HG02884 (cell line): ENCODE data around the gene SLC25A20.
A peak's percentile ranks its signal among the peaks of the same experiment; 100 is the strongest.
"Not testable (repeated sequence)": the region's sequence is repeated elsewhere in the genome, so short reads cannot be mapped to it uniquely, and the experiment has no call there.

Experiments used
- ATAC-seq: cut with Tn5 transposase; IDR thresholded peaks from one replicate; pipeline ENCODE4 v1.9.1; 2021; ENCODE audit warnings: mild to moderate bottlenecking, moderate library complexity; ENCODE audit not compliant: unreplicated experiment

SLC25A20 gene

GRCh38 chr3:48847504-48848423, 50.9 kb downstream of the SLC25A20 start, which contains the start of gene PRKAR2A:
Gene PRKAR2A (minus strand): TSS chr3:48847874. CDS start chr3:48847596, 278 bp downstream.
- peak; percentile 70 for ATAC-seq

- ATAC-seq = peak; percentile 40
These were observed 51.6 kb downstream of the SLC25A20 start for GRCh38 chr3:48847053-48847503.

DNA sequence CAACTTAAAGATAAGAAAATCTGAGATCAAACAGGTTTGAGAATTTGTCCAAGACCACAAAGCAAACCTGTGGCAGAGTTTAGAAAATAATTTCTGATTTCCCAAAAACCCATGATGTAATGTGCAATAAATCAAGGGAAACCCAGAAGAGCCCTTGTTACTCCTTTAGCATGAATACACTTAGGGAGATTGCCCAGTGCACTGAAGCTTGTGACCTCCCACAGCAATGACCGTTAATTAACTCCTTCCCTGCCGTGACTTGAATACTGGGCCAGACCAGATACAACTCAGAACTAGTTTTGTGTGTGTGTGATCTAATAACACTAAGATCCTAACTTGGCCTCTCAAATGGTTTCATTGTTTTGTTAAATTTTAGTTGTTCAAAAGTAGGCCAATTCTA, 53.5 kb downstream of the SLC25A20 start:
- ATAC-seq = no peak

DNA sequence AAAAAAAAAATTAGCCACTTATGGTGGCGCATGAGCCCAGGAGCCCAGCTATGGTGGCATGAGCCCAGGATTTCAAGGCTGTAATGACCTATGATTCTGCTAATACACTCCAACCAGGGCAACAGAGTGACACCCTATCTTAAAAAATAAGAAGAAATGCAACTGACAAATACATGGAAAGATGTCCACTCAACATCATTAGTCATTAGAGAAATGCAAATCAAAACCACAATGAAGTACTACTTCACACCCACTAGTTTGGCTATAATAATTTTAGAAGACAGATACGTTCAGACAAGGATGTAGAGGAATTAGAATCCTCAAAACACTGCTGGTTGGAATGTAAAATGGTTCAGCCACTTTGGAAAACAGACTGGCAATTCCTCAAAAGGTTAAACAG, 61.5 kb downstream of the SLC25A20 start:
- ATAC-seq = no peak

- ATAC-seq = no peak
These were observed 62.9 kb downstream of the SLC25A20 start for GRCh38 chr3:48835650-48836366.

GRCh38 chr3:48832684-48833083, 66.0 kb downstream of the SLC25A20 start:
- no peak for ATAC-seq

- no peak for ATAC-seq
These were observed 68.0 kb downstream of the SLC25A20 start for GRCh38 chr3:48830715-48831114.

GRCh38 chr3:48829525-48829924, 69.2 kb downstream of the SLC25A20 start:
- ATAC-seq = not testable (repeated sequence)

GRCh38 chr3:48827874-48828273, 70.8 kb downstream of the SLC25A20 start:
- ATAC-seq = not testable (repeated sequence)

DNA sequence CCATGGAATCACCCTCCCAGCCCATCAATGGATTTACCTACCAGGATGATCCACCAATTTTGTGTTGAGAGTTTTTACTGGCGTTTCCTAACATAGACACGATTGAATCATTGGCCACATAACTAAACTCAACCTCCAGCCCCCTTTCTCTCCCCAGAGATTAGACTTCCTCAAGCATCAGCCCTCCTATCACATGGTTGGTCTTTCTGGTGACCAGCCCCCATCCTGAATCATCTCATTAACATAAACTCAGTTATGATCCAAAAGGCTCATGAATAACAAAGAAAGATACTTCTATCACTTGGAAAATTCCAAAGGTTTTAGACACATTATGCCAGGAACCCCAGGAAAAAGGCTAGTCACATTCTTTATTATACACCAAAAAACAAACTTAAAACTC, 72.2 kb downstream of the SLC25A20 start:
- no peak for ATAC-seq

GRCh38 chr3:48820612-48821324, 77.9 kb downstream of the SLC25A20 start:
- no peak for ATAC-seq

DNA sequence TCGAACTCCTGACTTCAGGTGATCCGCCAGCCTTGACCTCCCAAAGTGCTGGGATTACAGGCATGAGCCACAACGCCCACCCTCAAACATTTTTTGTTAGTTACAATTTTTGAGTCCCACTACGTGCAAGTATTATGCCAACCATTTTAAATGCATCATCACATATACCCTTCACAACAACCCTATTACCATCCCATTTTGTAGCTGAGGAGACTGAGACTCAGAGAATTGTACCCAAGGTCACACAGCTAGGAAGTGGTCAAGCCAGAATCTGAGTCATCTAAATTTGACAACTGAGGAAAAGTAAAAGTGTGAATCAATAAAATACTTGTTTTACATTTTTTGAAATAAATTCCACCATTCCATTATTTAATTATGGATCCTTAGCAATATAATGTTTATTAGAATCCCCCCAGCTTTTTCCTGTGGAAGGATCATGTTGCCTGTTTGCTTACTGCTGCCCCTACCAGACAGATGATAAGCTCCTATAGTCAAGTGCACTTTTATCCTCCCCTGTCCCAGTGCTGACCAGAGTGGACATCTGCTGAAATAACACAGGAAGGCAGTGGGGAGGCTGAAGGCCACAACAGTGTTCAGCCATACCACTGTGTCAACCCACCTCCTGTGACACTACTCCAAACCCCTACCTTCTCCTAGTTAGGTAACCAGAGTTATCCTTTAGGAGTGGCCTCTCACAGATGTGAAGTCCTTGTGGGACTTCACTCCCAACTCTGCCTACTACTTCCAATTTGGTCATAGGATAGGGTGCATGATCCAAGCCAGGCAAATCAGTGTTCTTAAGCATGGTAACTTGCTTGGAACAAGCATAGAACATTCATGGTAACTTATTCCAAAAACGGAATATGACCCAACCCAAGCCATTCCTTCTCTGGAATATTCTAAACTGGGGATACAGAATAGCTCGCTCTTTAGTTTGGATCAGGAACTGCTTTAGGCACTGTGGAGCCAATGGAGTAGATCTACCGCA, 79.2 kb downstream of the SLC25A20 start:
- ATAC-seq = no peak

- ATAC-seq = no peak
These were observed 87.2 kb downstream of the SLC25A20 start for GRCh38 chr3:48811524-48811923.
